Endothelial cell of umbilical vein (primary cell): ENCODE results near the gene NTRK2. TPM values are rescaled to one million over a fixed set of nuclear protein-coding genes. Genes with fewer than 3 reads are reported as not detected.

Experiments used
- BruUV-seq: library from RNA; stranded (reverse); fragments of 400-500 nt; replicated peaks from 2 replicates; lab custom pipeline; 2021; lab: Mats Ljungman, UMichigan
- CTCF ChIA-PET: fragments of 300-600, 350-600 bp; sonication (Branson Sonifier 250); formaldehyde crosslinking; loops from one replicate; lab custom pipeline; 2021; ENCODE audit warnings: antibody characterized with exemption, inconsistent platforms; lab: Charles Lee
- POLR2A ChIA-PET: fragments of 300-600, 350-600 bp; sonication (Branson Sonifier 250); formaldehyde crosslinking; loops from one replicate; lab custom pipeline; 2021; ENCODE audit warnings: antibody characterized with exemption, inconsistent platforms; lab: Charles Lee
- DNase-seq: peaks from one replicate; pipeline ENCODE4 v3.0.0-alpha.2; 2011; ENCODE audit warnings: low read depth, low spot score
- FAIRE-seq: peaks from 2 replicates; lab custom pipeline; 2011; peaks lifted over from hg19 to GRCh38; lab: Jason Lieb, UNC
- H2AFZ ChIP-seq: 2 replicates; pipeline ENCODE4 v1.6.0; 2012; ENCODE audit warnings: low read depth, low read length, control low read depth, inconsistent platforms
- H3K27ac ChIP-seq: 2 replicates; pipeline ENCODE4 v1.5.1; 2011; ENCODE audit warnings: low read depth, mild to moderate bottlenecking, control low read depth, low read length, moderate library complexity; ENCODE audit not compliant: insufficient read depth
- H3K27me3 ChIP-seq, 2 experiments: 2 replicates each; pipeline versions ENCODE4 v1.6.0 to v1.6.1; 2011; ENCODE audit warnings: low read length in 2 of 2, mixed read lengths in 1 of 2; ENCODE audit not compliant: control insufficient read depth in 2 of 2, insufficient read depth in 2 of 2
- H3K36me3 ChIP-seq, 2 experiments: 2 replicates in 1 of 2; 3 replicates in 1 of 2; pipeline ENCODE4 v1.5.1; 2011; ENCODE audit warnings: low read length in 2 of 2, mild to moderate bottlenecking in 1 of 2, moderate library complexity in 1 of 2; ENCODE audit not compliant: control insufficient read depth in 2 of 2, insufficient read depth in 2 of 2; ENCODE audit errors: extremely low read depth in 1 of 2
- H3K4me1 ChIP-seq: 3 replicates; pipeline ENCODE4 v1.5.1; 2011; ENCODE audit warnings: mild to moderate bottlenecking, low read length; ENCODE audit not compliant: control insufficient read depth, insufficient read depth; ENCODE audit errors: extremely low read depth
- H3K4me2 ChIP-seq: 2 replicates; pipeline ENCODE4 v1.6.1; 2011; ENCODE audit warnings: low read length, control low read depth, mixed read lengths; ENCODE audit not compliant: insufficient read depth
- H3K4me3 ChIP-seq, 3 experiments: fragments of 200-600 bp in 1 of 3; sonication (generic), shearing (Covaris generic) in 1 of 3; replicated peaks in 1 of 3; 2 replicates each; pipeline ENCODE4 v1.5.1; 2011 to 2016; ENCODE audit warnings: control low read depth in 3 of 3, low read length in 3 of 3, mild to moderate bottlenecking in 2 of 3, inconsistent platforms in 1 of 3, low read depth in 1 of 3, moderate library complexity in 1 of 3; ENCODE audit not compliant: insufficient read depth in 1 of 3
- H3K79me2 ChIP-seq: 2 replicates; pipeline ENCODE4 v1.6.0; 2012; ENCODE audit warnings: low read length, inconsistent platforms; ENCODE audit not compliant: control insufficient read depth, insufficient read depth
- H3K9ac ChIP-seq: replicated peaks from 2 replicates; pipeline ENCODE3; 2011; ENCODE audit warnings: low read length, control low read depth; ENCODE audit not compliant: insufficient read depth; ENCODE audit errors: extremely low read depth
- H3K9me1 ChIP-seq: replicated peaks from 3 replicates; pipeline ENCODE4 v1.6.0; 2011; ENCODE audit warnings: mild to moderate bottlenecking, low read length; ENCODE audit not compliant: control insufficient read depth, insufficient read depth; ENCODE audit errors: extremely low read depth
- H3K9me3 ChIP-seq: replicated peaks from 2 replicates; pipeline ENCODE4 v1.5.1; 2012; ENCODE audit warnings: low read length, inconsistent platforms; ENCODE audit not compliant: control insufficient read depth, insufficient read depth
- H4K20me1 ChIP-seq: replicated peaks from 2 replicates; pipeline ENCODE3; 2011; ENCODE audit warnings: mild to moderate bottlenecking, low read length; ENCODE audit not compliant: control insufficient read depth, insufficient read depth; ENCODE audit errors: extremely low read depth
- EZH2 ChIP-seq: IDR thresholded peaks from 2 replicates; pipeline ENCODE4 v1.6.1; 2012; ENCODE audit warnings: borderline replicate concordance, low read depth, mild to moderate bottlenecking, moderate library complexity, low read length, inconsistent platforms; ENCODE audit not compliant: severe bottlenecking
- FOS ChIP-seq: IDR thresholded peaks from 2 replicates; pipeline ENCODE4 v1.6.1; 2011; ENCODE audit warnings: mild to moderate bottlenecking, low read length, moderate library complexity, borderline replicate concordance; ENCODE audit not compliant: insufficient read depth
- GATA2 ChIP-seq: IDR thresholded peaks from 2 replicates; pipeline ENCODE4 v1.7.0; 2011; ENCODE audit warnings: low read depth, mild to moderate bottlenecking, moderate library complexity, mixed read lengths, low read length; ENCODE audit not compliant: insufficient read length, insufficient read depth
- JUN ChIP-seq: IDR thresholded peaks from 2 replicates; pipeline ENCODE4 v1.6.1; 2011; ENCODE audit warnings: borderline replicate concordance, low read depth; ENCODE audit not compliant: insufficient read length, insufficient read depth
- MYC ChIP-seq: IDR thresholded peaks from one replicate; pipeline ENCODE4 v1.6.1; 2011; ENCODE audit warnings: mild to moderate bottlenecking, low read depth, low read length
- POLR2A ChIP-seq: IDR thresholded peaks from 2 replicates; pipeline ENCODE4 v1.6.1; 2012; ENCODE audit warnings: low read depth, mild to moderate bottlenecking, control low read depth, low read length
- POLR2AphosphoS5 ChIP-seq: IDR thresholded peaks from 2 replicates; pipeline ENCODE4 v1.6.1; 2012; ENCODE audit warnings: low read depth, mild to moderate bottlenecking, control low read depth, low read length, moderate library complexity; ENCODE audit not compliant: insufficient read depth
- dilution Hi-C: fragments of 300-500 bp; cut with MboI; formaldehyde crosslinking; loops from one replicate; pipeline ENCODE4 v1.15.0; 2019; ENCODE audit warnings: low sequenced_read_pairs; ENCODE audit not compliant: extremely low pct_ligation_motif_present
- intact Hi-C: fragments of 100-400 bp; cut with micrococcal nuclease; formaldehyde crosslinking; loops from one replicate; pipeline ENCODE4 v1.10.0; 2022
- polyA plus RNA-seq, 4 experiments: library from polyadenylated mRNA; depleted of rRNA in 3 of 4; stranded (reverse) in 3 of 4; unstranded in 1 of 4; fragments of >200 nt; gene quantifications; 2 replicates each; pipeline versions ENCODE4 v1.2.1 to v1.2.3, GENCODE V29; 2011 to 2012; ENCODE audit warnings: missing spikeins in 1 of 4
- total RNA-seq: library from RNA; stranded (reverse); gene quantifications from 2 replicates; pipeline ENCODE4 v1.2.3, GENCODE V29; 2021
- TF ChIP-seq, protein P1 (sequence below), 2 donors: IDR thresholded peaks; 1 replicate in 1 of 2; 2 replicates in 1 of 2; pipeline ENCODE4 v1.5.1; 2011; ENCODE audit warnings: low read length in 2 of 2, mild to moderate bottlenecking in 2 of 2, moderate library complexity in 2 of 2, control low read depth in 1 of 2, inconsistent platforms in 1 of 2, low read depth in 1 of 2; ENCODE audit not compliant: insufficient read depth in 1 of 2; ENCODE audit errors: extremely low read depth in 1 of 2
- TF ChIP-seq, protein P2 (sequence below): IDR thresholded peaks from 2 replicates; pipeline ENCODE4 v1.6.1; 2011; ENCODE audit not compliant: insufficient read depth, insufficient read length

Gene NTRK2
- total and polyA plus RNA-seq, 2 donors (not counting 3 experiments of a cell fraction or from before 2014, with no cell fraction given), result 0.01 to 0.13 TPM

DNA sequence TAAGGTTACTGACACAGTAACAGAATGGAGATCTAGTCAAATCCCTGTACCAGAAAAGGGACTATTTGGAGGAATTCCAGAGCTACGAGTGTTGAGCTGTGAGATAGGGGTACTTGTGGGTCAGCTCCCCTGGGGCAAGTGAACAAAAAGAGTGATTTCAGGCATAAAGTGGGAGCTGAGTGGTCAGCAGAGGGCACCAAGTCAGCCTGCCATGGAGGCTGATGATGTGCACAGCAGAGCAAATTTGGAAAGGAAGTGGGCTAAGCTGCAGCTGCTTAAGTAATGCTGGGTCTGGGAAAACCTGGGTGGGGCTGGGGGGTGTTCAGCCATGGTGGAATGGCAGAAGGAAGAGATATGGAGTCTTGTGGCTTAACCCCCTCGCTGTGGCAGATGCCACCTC lies 327.9 kb downstream of the NTRK2 start:
- no TSS peak for BruUV-seq
- no peak overlapping the region for H2AFZ ChIP-seq
- dilution Hi-C loops, result no loop called here
- H3K27me3 ChIP-seq, result no peaks in the 10 kb centered on the region
- no peaks in the 10 kb centered on the region for H3K9me1 ChIP-seq
- no peak for FAIRE-seq
- H3K79me2 ChIP-seq, result no peaks in the 10 kb centered on the region
- H3K4me1 ChIP-seq, result no peaks in the 10 kb centered on the region
- H3K9me3 ChIP-seq, result no peaks in the 10 kb centered on the region
- no peaks in the 10 kb centered on the region for H4K20me1 ChIP-seq
- no peak overlapping the region for H3K27ac ChIP-seq
- DNase-seq, result no peak
- H3K9ac ChIP-seq, result no peak overlapping the region
- no peak overlapping the region for H3K4me2 ChIP-seq
- ChIA-PET POLR2A (no interaction called here), CTCF (interaction anchor here (0.5 to 1.8 kb wide), 7 partner anchors 10 to 613 kb away, joined by 3 to 6 read pairs (median 3); no protein-coding TSS in a partner anchor)
- intact Hi-C loops, result no loop called here
- TF ChIP-seq POLR2A, result no peak
- H3K4me3 ChIP-seq, result no peak overlapping the region
- H3K36me3 ChIP-seq, result no peaks in the 10 kb centered on the region

DNA sequence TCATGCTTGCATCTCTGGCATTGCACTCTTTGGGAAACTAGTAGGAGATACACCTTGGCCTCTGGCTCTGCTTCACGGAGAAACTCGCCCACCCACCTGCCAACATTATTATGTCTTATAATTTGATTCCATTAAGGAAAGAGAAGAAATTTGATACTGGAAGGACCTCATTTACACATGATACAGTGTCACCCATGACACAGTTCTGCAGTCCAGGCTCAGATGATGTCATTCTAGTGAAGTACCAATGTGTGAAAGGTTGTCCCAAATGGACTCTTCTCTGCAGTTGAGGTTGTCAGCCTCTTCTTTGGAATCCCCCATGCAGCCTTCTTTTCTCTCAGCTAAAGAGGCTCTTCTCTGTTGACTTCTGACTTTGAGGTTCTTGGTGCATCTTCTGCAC lies 329.1 kb downstream of the NTRK2 start:
- Histone ChIP-seq H4K20me1 (no peaks in the 10 kb centered on the region), H3K4me3 (no peak overlapping the region), H2AFZ (no peak overlapping the region), H3K27me3 (no peaks in the 10 kb centered on the region), H3K4me2 (no peak overlapping the region), H3K27ac (no peak overlapping the region), H3K9me3 (no peaks in the 10 kb centered on the region), H3K9ac (no peak overlapping the region), H3K4me1 (no peaks in the 10 kb centered on the region), H3K36me3 (no peaks in the 10 kb centered on the region), H3K79me2 (no peaks in the 10 kb centered on the region), H3K9me1 (no peaks in the 10 kb centered on the region)
- dilution Hi-C loops (no loop called here), intact Hi-C loops (no loop called here)
- POLR2A ChIA-PET, result no interaction called here
- DNase-seq (no peak), FAIRE-seq (no peak)
- no TSS peak for BruUV-seq
- TF ChIP-seq POLR2A (no peak), GATA2 (no peak), POLR2AphosphoS5 (no peak), FOS (no peak), MYC (no peak), JUN (no peak), EZH2 (no peak)
- TF ChIP-seq, protein P1, sequence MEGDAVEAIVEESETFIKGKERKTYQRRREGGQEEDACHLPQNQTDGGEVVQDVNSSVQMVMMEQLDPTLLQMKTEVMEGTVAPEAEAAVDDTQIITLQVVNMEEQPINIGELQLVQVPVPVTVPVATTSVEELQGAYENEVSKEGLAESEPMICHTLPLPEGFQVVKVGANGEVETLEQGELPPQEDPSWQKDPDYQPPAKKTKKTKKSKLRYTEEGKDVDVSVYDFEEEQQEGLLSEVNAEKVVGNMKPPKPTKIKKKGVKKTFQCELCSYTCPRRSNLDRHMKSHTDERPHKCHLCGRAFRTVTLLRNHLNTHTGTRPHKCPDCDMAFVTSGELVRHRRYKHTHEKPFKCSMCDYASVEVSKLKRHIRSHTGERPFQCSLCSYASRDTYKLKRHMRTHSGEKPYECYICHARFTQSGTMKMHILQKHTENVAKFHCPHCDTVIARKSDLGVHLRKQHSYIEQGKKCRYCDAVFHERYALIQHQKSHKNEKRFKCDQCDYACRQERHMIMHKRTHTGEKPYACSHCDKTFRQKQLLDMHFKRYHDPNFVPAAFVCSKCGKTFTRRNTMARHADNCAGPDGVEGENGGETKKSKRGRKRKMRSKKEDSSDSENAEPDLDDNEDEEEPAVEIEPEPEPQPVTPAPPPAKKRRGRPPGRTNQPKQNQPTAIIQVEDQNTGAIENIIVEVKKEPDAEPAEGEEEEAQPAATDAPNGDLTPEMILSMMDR (IDR thresholded peaks at IDR 0.05; ENCODE audit: extremely low read depth in 1 of 2, insufficient read depth in 1 of 2, low read depth in 1 of 2, low read length in 2 of 2), result no peak
- TF ChIP-seq, protein P2, sequence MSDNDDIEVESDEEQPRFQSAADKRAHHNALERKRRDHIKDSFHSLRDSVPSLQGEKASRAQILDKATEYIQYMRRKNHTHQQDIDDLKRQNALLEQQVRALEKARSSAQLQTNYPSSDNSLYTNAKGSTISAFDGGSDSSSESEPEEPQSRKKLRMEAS, result no peak
- CTCF ChIA-PET, result no interaction called here
